H1 (cell line): ENCODE measurements around the gene RGCC.

Experiments
- CEBPB ChIP-seq: IDR thresholded peaks from 2 replicates; pipeline ENCODE4 v1.6.1; 2012; ENCODE audit warnings: low read depth, low read length
- CREB1 ChIP-seq: IDR thresholded peaks from 2 replicates; pipeline ENCODE4 v1.6.1; 2012; ENCODE audit warnings: inconsistent platforms
- EP300 ChIP-seq, 2 experiments: IDR thresholded peaks; 1 replicate in 1 of 2; 2 replicates in 1 of 2; pipeline ENCODE4 v1.6.1; 2011 to 2012; ENCODE audit warnings: low read depth in 2 of 2, low read length in 2 of 2, mild to moderate bottlenecking in 2 of 2, borderline replicate concordance in 1 of 2, inconsistent platforms in 1 of 2, moderate library complexity in 1 of 2
- EZH2 ChIP-seq: fragments of 200-600 bp; sonication (generic); IDR thresholded peaks from 2 replicates; pipeline ENCODE4 v1.7.1; 2012; ENCODE audit warnings: low read depth, mild to moderate bottlenecking, moderate library complexity, low read length, inconsistent platforms; ENCODE audit not compliant: severe bottlenecking
- FOSL1 ChIP-seq: IDR thresholded peaks from 2 replicates; pipeline ENCODE4 v1.6.1; 2011; ENCODE audit warnings: mild to moderate bottlenecking, low read depth, low read length, moderate library complexity; ENCODE audit not compliant: insufficient read depth
- GTF2F1 ChIP-seq: IDR thresholded peaks from 2 replicates; pipeline ENCODE4 v1.6.1; 2012; ENCODE audit warnings: low read depth, low read length, improper control_type of control experiment, borderline replicate concordance
- HDAC2 ChIP-seq, 2 experiments: fragments of 300-600 bp in 1 of 2; sonication (generic) in 1 of 2; IDR thresholded peaks; 2 replicates each; pipeline ENCODE4 v1.6.1; 2011 to 2012; ENCODE audit warnings: low read depth in 2 of 2, low read length in 2 of 2, mild to moderate bottlenecking in 2 of 2, moderate library complexity in 2 of 2, borderline replicate concordance in 1 of 2, inconsistent platforms in 1 of 2
- POLR2A ChIP-seq, 2 experiments: IDR thresholded peaks; 1 replicate in 1 of 2; 2 replicates in 1 of 2; pipeline ENCODE4 v1.6.1; 2011; ENCODE audit warnings: low read depth in 2 of 2, low read length in 2 of 2, mild to moderate bottlenecking in 2 of 2; ENCODE audit errors: control extremely low read depth in 1 of 2
- POLR2AphosphoS5 ChIP-seq: IDR thresholded peaks from 2 replicates; pipeline ENCODE4 v1.6.1; 2011; ENCODE audit warnings: low read depth, low read length
- RXRA ChIP-seq: IDR thresholded peaks from 2 replicates; pipeline ENCODE4 v1.6.1; 2011; ENCODE audit warnings: low read depth, mild to moderate bottlenecking, low read length, moderate library complexity; ENCODE audit not compliant: insufficient read depth
- TBP ChIP-seq: IDR thresholded peaks from 2 replicates; pipeline ENCODE4 v1.6.1; 2011; ENCODE audit warnings: low read depth, low read length, improper control_type of control experiment
- ZNF274 ChIP-seq: IDR thresholded peaks from 2 replicates; pipeline ENCODE4 v1.7.0; 2012; ENCODE audit warnings: low read length, borderline replicate concordance; ENCODE audit errors: extremely low read depth
- TF ChIP-seq, protein P1 (sequence below), 3 experiments: IDR thresholded peaks; 1 replicate in 2 of 3; 2 replicates in 1 of 3; pipeline versions ENCODE4 v1.5.1 to v1.6.1; 2011; ENCODE audit warnings: low read length in 3 of 3, mild to moderate bottlenecking in 3 of 3, inconsistent platforms in 2 of 3, low read depth in 1 of 3, moderate library complexity in 1 of 3; ENCODE audit not compliant: insufficient read depth in 1 of 3; ENCODE audit errors: control extremely low read depth in 1 of 3

DNA sequence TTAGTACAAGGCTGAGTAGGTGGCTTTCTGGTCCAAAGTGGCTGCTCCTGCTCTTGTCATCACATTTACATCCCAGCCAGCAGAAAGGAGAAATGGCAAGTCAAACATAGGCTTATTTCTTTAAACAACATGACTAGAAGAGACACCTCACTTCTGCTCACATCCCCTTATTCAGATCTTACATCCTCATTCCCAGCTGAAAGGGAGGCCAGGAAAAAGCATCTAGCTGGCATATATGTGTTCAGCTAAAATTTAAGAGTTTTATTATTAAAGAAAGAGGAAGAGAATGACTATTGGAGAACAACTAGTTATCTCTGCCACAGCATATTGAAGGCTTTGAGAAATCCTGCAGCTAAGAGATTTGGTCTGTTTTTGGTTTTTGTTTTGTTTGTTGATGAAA lies 34.1 kb downstream of the RGCC start:
- TF ChIP-seq RXRA (no peak), FOSL1 (no peak), EZH2 (no peak), POLR2A (IDR thresholded peaks at IDR 0.05; ENCODE audit: control extremely low read depth in 1 of 2, low read depth in 2 of 2, low read length in 2 of 2) (no peak), ZNF274 (no peak), GTF2F1 (no peak), CEBPB (no peak), POLR2AphosphoS5 (no peak), EP300 (IDR thresholded peaks at IDR 0.05; ENCODE audit: borderline replicate concordance in 1 of 2, low read depth in 2 of 2, low read length in 2 of 2) (no peak), HDAC2 (IDR thresholded peaks at IDR 0.05; ENCODE audit: borderline replicate concordance in 1 of 2, low read depth in 2 of 2, low read length in 2 of 2) (no peak), CREB1 (no peak), TBP (no peak)
- TF ChIP-seq, protein P1, sequence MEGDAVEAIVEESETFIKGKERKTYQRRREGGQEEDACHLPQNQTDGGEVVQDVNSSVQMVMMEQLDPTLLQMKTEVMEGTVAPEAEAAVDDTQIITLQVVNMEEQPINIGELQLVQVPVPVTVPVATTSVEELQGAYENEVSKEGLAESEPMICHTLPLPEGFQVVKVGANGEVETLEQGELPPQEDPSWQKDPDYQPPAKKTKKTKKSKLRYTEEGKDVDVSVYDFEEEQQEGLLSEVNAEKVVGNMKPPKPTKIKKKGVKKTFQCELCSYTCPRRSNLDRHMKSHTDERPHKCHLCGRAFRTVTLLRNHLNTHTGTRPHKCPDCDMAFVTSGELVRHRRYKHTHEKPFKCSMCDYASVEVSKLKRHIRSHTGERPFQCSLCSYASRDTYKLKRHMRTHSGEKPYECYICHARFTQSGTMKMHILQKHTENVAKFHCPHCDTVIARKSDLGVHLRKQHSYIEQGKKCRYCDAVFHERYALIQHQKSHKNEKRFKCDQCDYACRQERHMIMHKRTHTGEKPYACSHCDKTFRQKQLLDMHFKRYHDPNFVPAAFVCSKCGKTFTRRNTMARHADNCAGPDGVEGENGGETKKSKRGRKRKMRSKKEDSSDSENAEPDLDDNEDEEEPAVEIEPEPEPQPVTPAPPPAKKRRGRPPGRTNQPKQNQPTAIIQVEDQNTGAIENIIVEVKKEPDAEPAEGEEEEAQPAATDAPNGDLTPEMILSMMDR (IDR thresholded peaks at IDR 0.05; ENCODE audit: control extremely low read depth in 1 of 3, insufficient read depth in 1 of 3, low read depth in 1 of 3, low read length in 3 of 3) = no peak
